Testis (tissue), 2 donors: Measurements from ENCODE around the gene NCR2.

ENCODE experiments used
- CTCF ChIP-seq, 3 experiments: fragments of 450-650 bp in 2 of 3; fragments of 200-600 bp in 1 of 3; sonication (generic) in 1 of 3; IDR thresholded peaks; one replicate each; pipeline ENCODE4 v1.5.1; 2016 to 2019; ENCODE audit warnings: antibody characterized with exemption in 3 of 3, mild to moderate bottlenecking in 2 of 3, moderate library complexity in 1 of 3
- POLR2A ChIP-seq: fragments of 450-650 bp; IDR thresholded peaks from one replicate; pipeline ENCODE4 v1.6.1; 2017; ENCODE audit warnings: antibody characterized with exemption, mild to moderate bottlenecking, moderate library complexity

- no peak for TF ChIP-seq CTCF (IDR thresholded peaks at IDR 0.05)
- no peak for TF ChIP-seq POLR2A
Measured at GRCh38 chr6:41331401-41332150, 3.8 kb upstream of the NCR2 start.
